Measurements from ENCODE around the gene ADGRE3. TPM values are rescaled to one million over a fixed set of nuclear protein-coding genes. Genes with fewer than 3 reads are reported as not detected.

The ADGRE3 gene
- total and polyA plus RNA-seq, 4 donors = 0.15 to 0.67 (median 0.22) TPM

DNA sequence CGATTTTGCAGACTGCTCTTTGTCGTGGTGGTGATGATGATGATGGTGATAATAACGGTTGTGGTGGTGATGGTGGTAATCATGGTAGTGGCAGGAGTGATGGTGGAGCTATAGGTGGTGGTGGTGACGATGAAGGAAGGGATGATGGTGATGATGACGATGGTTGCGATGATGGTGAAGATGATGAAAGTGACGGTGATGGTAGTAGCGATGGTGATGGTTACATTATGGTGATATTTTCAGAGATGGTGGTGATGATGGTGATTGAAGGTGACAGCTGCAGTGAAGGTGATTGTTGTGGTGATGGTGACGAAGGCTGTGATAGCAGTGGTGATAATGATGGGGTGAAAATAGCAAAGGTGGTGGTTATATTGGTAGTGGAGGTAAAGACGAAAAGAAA is 2.1 kb upstream of the ADGRE3 start:
- DNase-seq (ENCODE audit: low spot score) = no peak
- Histone ChIP-seq H3K36me3 (ENCODE audit: control insufficient read depth in 4 of 4, insufficient read depth in 3 of 4, low read depth in 1 of 4, low read length in 3 of 4) (no peaks in the 10 kb centered on the region), H3K4me1 (ENCODE audit: control insufficient read depth in 4 of 4, insufficient read depth in 4 of 4, low read length in 3 of 4) (no peaks in the 10 kb centered on the region), H3K9me3 (ENCODE audit: control insufficient read depth in 4 of 4, low read length in 3 of 4) (no peaks in the 10 kb centered on the region), H3K27ac (ENCODE audit: low read depth in 1 of 2, low read length in 2 of 2) (no peak overlapping the region), H3K4me3 (ENCODE audit: low read depth in 1 of 3, low read length in 3 of 3) (no peak overlapping the region), H3K9ac (ENCODE audit: low read depth in 1 of 2, low read length in 2 of 2) (no peak overlapping the region), H3K27me3 (ENCODE audit: control insufficient read depth in 4 of 4, insufficient read depth in 4 of 4, low read length in 3 of 4) (peaks cover 0 to 6% (median 2%) of the 10 kb centered on the region in 4 donors)
- WGBS = 83% methylated on average over 10 of the region's 10 CpGs
- TF ChIP-seq GABPA (IDR thresholded peaks at IDR 0.05 in 1 of 2, conservative IDR thresholded peaks at IDR 0.05 in 1 of 2) = no peak

GRCh38 chr19:14673088-14673487 is 1.6 kb downstream of the ADGRE3 start:
- DNase-seq (ENCODE audit: low spot score) = no peak
- TF ChIP-seq REST (IDR thresholded peaks at IDR 0.05) (no peak), TAF1 (conservative IDR thresholded peaks at IDR 0.05) (no peak), HNF4A (conservative IDR thresholded peaks at IDR 0.05) (no peak), MAX (IDR thresholded peaks at IDR 0.05) (no peak), FOXA2 (IDR thresholded peaks at IDR 0.05) (no peak), ZBTB33 (IDR thresholded peaks at IDR 0.05) (no peak), EGR1 (IDR thresholded peaks at IDR 0.05; ENCODE audit: low read depth in 2 of 2) (no peak), SP1 (IDR thresholded peaks at IDR 0.05) (no peak), RXRA (IDR thresholded peaks at IDR 0.05) (no peak), JUND (IDR thresholded peaks at IDR 0.05) (no peak), ATF3 (IDR thresholded peaks at IDR 0.05) (no peak), RAD21 (IDR thresholded peaks at IDR 0.05) (no peak), YY1 (IDR thresholded peaks at IDR 0.05) (no peak), NR2F2 (IDR thresholded peaks at IDR 0.05) (no peak), GABPA (IDR thresholded peaks at IDR 0.05 in 1 of 2, conservative IDR thresholded peaks at IDR 0.05 in 1 of 2) (no peak)
- TF ChIP-seq, protein P1, sequence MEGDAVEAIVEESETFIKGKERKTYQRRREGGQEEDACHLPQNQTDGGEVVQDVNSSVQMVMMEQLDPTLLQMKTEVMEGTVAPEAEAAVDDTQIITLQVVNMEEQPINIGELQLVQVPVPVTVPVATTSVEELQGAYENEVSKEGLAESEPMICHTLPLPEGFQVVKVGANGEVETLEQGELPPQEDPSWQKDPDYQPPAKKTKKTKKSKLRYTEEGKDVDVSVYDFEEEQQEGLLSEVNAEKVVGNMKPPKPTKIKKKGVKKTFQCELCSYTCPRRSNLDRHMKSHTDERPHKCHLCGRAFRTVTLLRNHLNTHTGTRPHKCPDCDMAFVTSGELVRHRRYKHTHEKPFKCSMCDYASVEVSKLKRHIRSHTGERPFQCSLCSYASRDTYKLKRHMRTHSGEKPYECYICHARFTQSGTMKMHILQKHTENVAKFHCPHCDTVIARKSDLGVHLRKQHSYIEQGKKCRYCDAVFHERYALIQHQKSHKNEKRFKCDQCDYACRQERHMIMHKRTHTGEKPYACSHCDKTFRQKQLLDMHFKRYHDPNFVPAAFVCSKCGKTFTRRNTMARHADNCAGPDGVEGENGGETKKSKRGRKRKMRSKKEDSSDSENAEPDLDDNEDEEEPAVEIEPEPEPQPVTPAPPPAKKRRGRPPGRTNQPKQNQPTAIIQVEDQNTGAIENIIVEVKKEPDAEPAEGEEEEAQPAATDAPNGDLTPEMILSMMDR (IDR thresholded peaks at IDR 0.05; ENCODE audit: low read depth, low read length, missing input control) = no peak
- H3K27ac ChIP-seq (ENCODE audit: low read depth in 1 of 2, low read length in 2 of 2) = no peak overlapping the region
- 75% methylated on average over 1 of the region's 1 CpG for WGBS
- H3K36me3 ChIP-seq (ENCODE audit: control insufficient read depth in 4 of 4, insufficient read depth in 3 of 4, low read depth in 1 of 4, low read length in 3 of 4) = no peaks in the 10 kb centered on the region
- H3K4me1 ChIP-seq (ENCODE audit: control insufficient read depth in 4 of 4, insufficient read depth in 4 of 4, low read length in 3 of 4) = no peaks in the 10 kb centered on the region
- no peak overlapping the region for H3K9ac ChIP-seq (ENCODE audit: low read depth in 1 of 2, low read length in 2 of 2)
- no peak overlapping the region for H3K4me3 ChIP-seq (ENCODE audit: low read depth in 1 of 3, low read length in 3 of 3)
- H3K27me3 ChIP-seq (ENCODE audit: control insufficient read depth in 4 of 4, insufficient read depth in 4 of 4, low read length in 3 of 4) = peaks cover 0 to 6% (median 2%) of the 10 kb centered on the region in 4 donors
- peaks cover 3 to 15% (median 6%) of the 10 kb centered on the region in 4 donors for H3K9me3 ChIP-seq (ENCODE audit: control insufficient read depth in 4 of 4, low read length in 3 of 4)

Measured in liver (tissue), 9 donors.